HepG2 (cell line): ENCODE measurements around the gene KRTAP12-4. TPM values are rescaled to one million over a fixed set of nuclear protein-coding genes. Genes with fewer than 3 reads are reported as not detected.

ENCODE experiments used
- BORCS8-MEF2B ChIP-seq: sonication (generic); formaldehyde crosslinking; IDR thresholded peaks from 2 replicates; pipeline ENCODE4 v1.8.0; 2022; ENCODE audit warnings: mild to moderate bottlenecking, missing genetic modification reagents
- CBX5 ChIP-seq: sonication (generic); formaldehyde crosslinking; IDR thresholded peaks from 2 replicates; pipeline ENCODE4 v1.4.0; 2020; ENCODE audit warnings: missing genetic modification reagents, borderline replicate concordance
- ELF4 ChIP-seq: sonication (generic); formaldehyde crosslinking; IDR thresholded peaks from 2 replicates; pipeline ENCODE4 v1.5.0; 2020; ENCODE audit warnings: missing genetic modification reagents, mild to moderate bottlenecking, moderate library complexity, borderline replicate concordance
- FOXK1 ChIP-seq: sonication (generic); formaldehyde crosslinking; IDR thresholded peaks from 2 replicates; pipeline ENCODE4 v1.4.0; 2020; ENCODE audit warnings: low read depth, missing genetic modification reagents, borderline replicate concordance
- HDAC2 ChIP-seq: sonication (generic); formaldehyde crosslinking; IDR thresholded peaks from 2 replicates; pipeline ENCODE4 v1.4.0; 2020; ENCODE audit warnings: missing genetic modification reagents
- HES4 ChIP-seq: sonication (generic); formaldehyde crosslinking; IDR thresholded peaks from 2 replicates; pipeline ENCODE4 v1.9.0; 2021; ENCODE audit warnings: mild to moderate bottlenecking, missing genetic modification reagents, borderline replicate concordance
- KMT2B ChIP-seq: IDR thresholded peaks from 2 replicates; pipeline ENCODE4 v1.6.1; 2016; ENCODE audit warnings: missing genetic modification reagents, missing compliant biosample characterization
- MEIS1 ChIP-seq: sonication (generic); formaldehyde crosslinking; IDR thresholded peaks from 2 replicates; pipeline ENCODE4 v1.9.0; 2021; ENCODE audit warnings: mild to moderate bottlenecking, missing genetic modification reagents, moderate library complexity, borderline replicate concordance
- NFYC ChIP-seq: IDR thresholded peaks from 2 replicates; pipeline ENCODE4 v1.6.1; 2016; ENCODE audit warnings: missing genetic modification reagents, missing compliant biosample characterization
- PRPF4 ChIP-seq: fragments of 200-400 bp; formaldehyde crosslinking; IDR thresholded peaks from 2 replicates; pipeline ENCODE4 v1.6.1; 2016; ENCODE audit warnings: low read length, low read depth; ENCODE audit not compliant: poor library complexity, severe bottlenecking
- SMAD3 ChIP-seq: sonication (generic); formaldehyde crosslinking; IDR thresholded peaks from 2 replicates; pipeline ENCODE4 v1.4.0; 2020; ENCODE audit warnings: missing genetic modification reagents
- SP2 ChIP-seq: sonication (generic); formaldehyde crosslinking; IDR thresholded peaks from 2 replicates; pipeline ENCODE4 v1.5.1; 2020; ENCODE audit warnings: mild to moderate bottlenecking, missing genetic modification reagents
- SYNCRIP ChIP-seq: fragments of 200-400 bp; formaldehyde crosslinking; IDR thresholded peaks from 2 replicates; pipeline ENCODE4 v1.6.1; 2018; ENCODE audit warnings: mild to moderate bottlenecking, low read depth, low read length; ENCODE audit not compliant: insufficient read depth
- YEATS4 ChIP-seq: sonication (generic); formaldehyde crosslinking; IDR thresholded peaks from 2 replicates; pipeline ENCODE4 v1.4.0; 2020; ENCODE audit warnings: missing genetic modification reagents, borderline replicate concordance
- ZNF3 ChIP-seq: IDR thresholded peaks from 2 replicates; pipeline ENCODE4 v1.7.0; 2017; ENCODE audit warnings: inconsistent platforms
- ZNF329 ChIP-seq: sonication (generic); formaldehyde crosslinking; IDR thresholded peaks from 2 replicates; pipeline ENCODE4 v1.9.0; 2021; ENCODE audit warnings: low read depth, mild to moderate bottlenecking, missing genetic modification reagents
- ZNF530 ChIP-seq: sonication (generic); formaldehyde crosslinking; IDR thresholded peaks from 2 replicates; pipeline ENCODE4 v1.5.0; 2020; ENCODE audit warnings: low read depth, mild to moderate bottlenecking, missing genetic modification reagents
- ZNF781 ChIP-seq: sonication (generic); formaldehyde crosslinking; IDR thresholded peaks from 2 replicates; pipeline ENCODE4 v1.5.1; 2020; ENCODE audit warnings: borderline replicate concordance, mild to moderate bottlenecking, missing genetic modification reagents; ENCODE audit errors: not compliant biosample characterization
- polyA plus RNA-seq, 8 experiments: library from polyadenylated mRNA; depleted of rRNA in 3 of 8; stranded (reverse) in 7 of 8; unstranded in 1 of 8; fragments of >200 nt; fragmentation: Illumina TruSeq in 4 of 8; extraction: Trizol in 4 of 8; gene quantifications; 2 replicates each; pipeline versions ENCODE4 v1.2.1 to v1.2.3, GENCODE V29; 2011 to 2016; ENCODE audit warnings: low read depth in 4 of 8, missing spikeins in 1 of 8, mixed read lengths in 1 of 8; ENCODE audit not compliant: insufficient read depth in 1 of 8
- total RNA-seq, 5 experiments: library from RNA; depleted of rRNA; stranded (reverse); fragments of >200 nt; fragmentation: Illumina TruSeq; extraction: Trizol; gene quantifications; 2 replicates each; pipeline ENCODE4 v1.2.3, GENCODE V29; 2016; ENCODE audit warnings: low read depth in 1 of 5
- TF ChIP-seq, protein P1 (sequence below): sonication (generic); formaldehyde crosslinking; IDR thresholded peaks from 2 replicates; pipeline ENCODE4 v1.4.0; 2020; ENCODE audit warnings: missing genetic modification reagents, borderline replicate concordance
- TF ChIP-seq, protein P2 (sequence below): sonication (generic); formaldehyde crosslinking; IDR thresholded peaks from 2 replicates; pipeline ENCODE4 v1.9.0; 2021; ENCODE audit warnings: missing genetic modification reagents, mild to moderate bottlenecking, borderline replicate concordance
- TF ChIP-seq, protein P3 (sequence below): sonication (generic); formaldehyde crosslinking; IDR thresholded peaks from 2 replicates; pipeline ENCODE4 v1.5.0; 2020; ENCODE audit warnings: mild to moderate bottlenecking, missing genetic modification reagents, borderline replicate concordance

KRTAP12-4 gene
- total and polyA plus RNA-seq, 2 of the 13 experiments (the other 11 are each of a cell fraction or from before 2014, with no cell fraction given), result not detected

- TF ChIP-seq MEIS1, result 0 out of 2 replicates have a peak, but pooled peaks have one; percentile 33
- TF ChIP-seq CBX5 (CRISPR knock-in tag), result no peak; the same call in 1 of the 2 replicates
- TF ChIP-seq HES4 (CRISPR knock-in tag), result peak; percentile 61; the same call in 1 of the 2 replicates
- TF ChIP-seq HDAC2 (CRISPR knock-in tag), result peak; percentile 88
- TF ChIP-seq SP2 (CRISPR knock-in tag), result no peak
- no peak for TF ChIP-seq ZNF3 (CRISPR knock-in tag)
- TF ChIP-seq, protein P1, sequence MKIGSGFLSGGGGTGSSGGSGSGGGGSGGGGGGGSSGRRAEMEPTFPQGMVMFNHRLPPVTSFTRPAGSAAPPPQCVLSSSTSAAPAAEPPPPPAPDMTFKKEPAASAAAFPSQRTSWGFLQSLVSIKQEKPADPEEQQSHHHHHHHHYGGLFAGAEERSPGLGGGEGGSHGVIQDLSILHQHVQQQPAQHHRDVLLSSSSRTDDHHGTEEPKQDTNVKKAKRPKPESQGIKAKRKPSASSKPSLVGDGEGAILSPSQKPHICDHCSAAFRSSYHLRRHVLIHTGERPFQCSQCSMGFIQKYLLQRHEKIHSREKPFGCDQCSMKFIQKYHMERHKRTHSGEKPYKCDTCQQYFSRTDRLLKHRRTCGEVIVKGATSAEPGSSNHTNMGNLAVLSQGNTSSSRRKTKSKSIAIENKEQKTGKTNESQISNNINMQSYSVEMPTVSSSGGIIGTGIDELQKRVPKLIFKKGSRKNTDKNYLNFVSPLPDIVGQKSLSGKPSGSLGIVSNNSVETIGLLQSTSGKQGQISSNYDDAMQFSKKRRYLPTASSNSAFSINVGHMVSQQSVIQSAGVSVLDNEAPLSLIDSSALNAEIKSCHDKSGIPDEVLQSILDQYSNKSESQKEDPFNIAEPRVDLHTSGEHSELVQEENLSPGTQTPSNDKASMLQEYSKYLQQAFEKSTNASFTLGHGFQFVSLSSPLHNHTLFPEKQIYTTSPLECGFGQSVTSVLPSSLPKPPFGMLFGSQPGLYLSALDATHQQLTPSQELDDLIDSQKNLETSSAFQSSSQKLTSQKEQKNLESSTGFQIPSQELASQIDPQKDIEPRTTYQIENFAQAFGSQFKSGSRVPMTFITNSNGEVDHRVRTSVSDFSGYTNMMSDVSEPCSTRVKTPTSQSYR (CRISPR knock-in tag), result no peak
- TF ChIP-seq BORCS8-MEF2B (CRISPR knock-in tag), result no peak
- peak; percentile 79; the same call in 1 of the 2 replicates for TF ChIP-seq FOXK1 (CRISPR knock-in tag)
- TF ChIP-seq, protein P2, sequence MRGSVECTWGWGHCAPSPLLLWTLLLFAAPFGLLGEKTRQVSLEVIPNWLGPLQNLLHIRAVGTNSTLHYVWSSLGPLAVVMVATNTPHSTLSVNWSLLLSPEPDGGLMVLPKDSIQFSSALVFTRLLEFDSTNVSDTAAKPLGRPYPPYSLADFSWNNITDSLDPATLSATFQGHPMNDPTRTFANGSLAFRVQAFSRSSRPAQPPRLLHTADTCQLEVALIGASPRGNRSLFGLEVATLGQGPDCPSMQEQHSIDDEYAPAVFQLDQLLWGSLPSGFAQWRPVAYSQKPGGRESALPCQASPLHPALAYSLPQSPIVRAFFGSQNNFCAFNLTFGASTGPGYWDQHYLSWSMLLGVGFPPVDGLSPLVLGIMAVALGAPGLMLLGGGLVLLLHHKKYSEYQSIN (CRISPR knock-in tag), result no peak
- TF ChIP-seq ZNF781, result no peak
- TF ChIP-seq SYNCRIP, result no peak
- TF ChIP-seq ELF4 (CRISPR knock-in tag), result no peak
- peak; percentile 72; the same call in 1 of the 2 replicates for TF ChIP-seq SMAD3 (CRISPR knock-in tag)
- peak; percentile 51; the same call in 1 of the 2 replicates for TF ChIP-seq YEATS4
- TF ChIP-seq ZNF530, result no peak
- no peak for TF ChIP-seq PRPF4
- TF ChIP-seq NFYC (CRISPR knock-in tag), result no peak
- TF ChIP-seq KMT2B (CRISPR knock-in tag), result no peak
- TF ChIP-seq ZNF329 (CRISPR knock-in tag), result no peak
- TF ChIP-seq, protein P3, sequence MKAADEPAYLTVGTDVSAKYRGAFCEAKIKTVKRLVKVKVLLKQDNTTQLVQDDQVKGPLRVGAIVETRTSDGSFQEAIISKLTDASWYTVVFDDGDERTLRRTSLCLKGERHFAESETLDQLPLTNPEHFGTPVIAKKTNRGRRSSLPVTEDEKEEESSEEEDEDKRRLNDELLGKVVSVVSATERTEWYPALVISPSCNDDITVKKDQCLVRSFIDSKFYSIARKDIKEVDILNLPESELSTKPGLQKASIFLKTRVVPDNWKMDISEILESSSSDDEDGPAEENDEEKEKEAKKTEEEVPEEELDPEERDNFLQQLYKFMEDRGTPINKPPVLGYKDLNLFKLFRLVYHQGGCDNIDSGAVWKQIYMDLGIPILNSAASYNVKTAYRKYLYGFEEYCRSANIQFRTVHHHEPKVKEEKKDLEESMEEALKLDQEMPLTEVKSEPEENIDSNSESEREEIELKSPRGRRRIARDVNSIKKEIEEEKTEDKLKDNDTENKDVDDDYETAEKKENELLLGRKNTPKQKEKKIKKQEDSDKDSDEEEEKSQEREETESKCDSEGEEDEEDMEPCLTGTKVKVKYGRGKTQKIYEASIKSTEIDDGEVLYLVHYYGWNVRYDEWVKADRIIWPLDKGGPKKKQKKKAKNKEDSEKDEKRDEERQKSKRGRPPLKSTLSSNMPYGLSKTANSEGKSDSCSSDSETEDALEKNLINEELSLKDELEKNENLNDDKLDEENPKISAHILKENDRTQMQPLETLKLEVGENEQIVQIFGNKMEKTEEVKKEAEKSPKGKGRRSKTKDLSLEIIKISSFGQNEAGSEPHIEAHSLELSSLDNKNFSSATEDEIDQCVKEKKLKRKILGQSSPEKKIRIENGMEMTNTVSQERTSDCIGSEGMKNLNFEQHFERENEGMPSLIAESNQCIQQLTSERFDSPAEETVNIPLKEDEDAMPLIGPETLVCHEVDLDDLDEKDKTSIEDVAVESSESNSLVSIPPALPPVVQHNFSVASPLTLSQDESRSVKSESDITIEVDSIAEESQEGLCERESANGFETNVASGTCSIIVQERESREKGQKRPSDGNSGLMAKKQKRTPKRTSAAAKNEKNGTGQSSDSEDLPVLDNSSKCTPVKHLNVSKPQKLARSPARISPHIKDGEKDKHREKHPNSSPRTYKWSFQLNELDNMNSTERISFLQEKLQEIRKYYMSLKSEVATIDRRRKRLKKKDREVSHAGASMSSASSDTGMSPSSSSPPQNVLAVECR, result peak; percentile 52; the same call in 1 of the 2 replicates
Measured at GRCh38 chr21:44700101-44701022, 45.9 kb upstream of the KRTAP12-4 start (continued).
